Heart right ventricle (tissue), 16 donors: ENCODE results near the gene ABCA8. TPM values are rescaled to one million over a fixed set of nuclear protein-coding genes. Genes with fewer than 3 reads are reported as not detected.

Source experiments
- ATAC-seq, 8 donors: fragments of 200-7000 bp; cut with Tn5 transposase; one replicate each; pipeline ENCODE4 v1.9.1; 2020; ENCODE audit warnings: mild to moderate bottlenecking in 8 of 8, moderate library complexity in 8 of 8, moderate number of reproducible peaks in 1 of 8
- DNase-seq, 2 donors: peaks; one replicate each; pipeline ENCODE4 v3.0.0-alpha.2; 2020
- H3K27ac ChIP-seq, 10 donors: fragments of 200-600 bp; sonication (generic) in 2 of 10; one replicate each; pipeline versions ENCODE4 v1.5.0 to v1.8.0; 2020 to 2022; ENCODE audit warnings: mild to moderate bottlenecking in 3 of 10
- H3K27me3 ChIP-seq, 7 donors: fragments of 200-600 bp; one replicate each; pipeline ENCODE4 v1.8.0; 2021 to 2022; ENCODE audit warnings: mild to moderate bottlenecking in 2 of 7
- H3K36me3 ChIP-seq, 9 donors: fragments of 200-600 bp; sonication (generic) in 1 of 9; one replicate each; pipeline versions ENCODE4 v1.5.0 to v1.8.0; 2020 to 2022; ENCODE audit warnings: mild to moderate bottlenecking in 2 of 9
- H3K4me1 ChIP-seq, 9 donors: fragments of 200-600 bp; sonication (generic) in 1 of 9; one replicate each; pipeline versions ENCODE4 v1.5.0 to v1.8.0; 2020 to 2022; ENCODE audit warnings: mild to moderate bottlenecking in 4 of 9
- H3K4me3 ChIP-seq, 10 donors: fragments of 200-600 bp; sonication (generic) in 2 of 10; one replicate each; pipeline versions ENCODE4 v1.5.0 to v1.8.0; 2020 to 2022; ENCODE audit warnings: mild to moderate bottlenecking in 7 of 10, moderate library complexity in 2 of 10
- H3K9me3 ChIP-seq, 11 donors: fragments of 200-600 bp in 10 of 11; sonication (generic) in 2 of 11; one replicate each; pipeline versions ENCODE4 v1.5.0 to v1.8.0; 2013 to 2022; ENCODE audit warnings: mild to moderate bottlenecking in 2 of 11, control low read depth in 1 of 11, moderate library complexity in 1 of 11
- CTCF ChIP-seq, 9 donors: fragments of 200-600 bp; sonication (generic) in 2 of 9; IDR thresholded peaks; one replicate each; pipeline versions ENCODE4 v1.5.0 to v1.8.0; 2021 to 2022; ENCODE audit warnings: antibody characterized with exemption in 9 of 9, mild to moderate bottlenecking in 5 of 9, moderate library complexity in 1 of 9
- WGBS, 2 donors: extraction: QIAGEN DNeasy Blood & Tissue Kit; methylation state at CpG; one replicate each; pipeline ENCODE4 v1.1.7; 2013; ENCODE audit warnings: inconsistent platforms in 1 of 2; 5-methylcytosine and 5-hydroxymethylcytosine counted together
- intact Hi-C, 10 donors: fragments of 100-400 bp; cut with DNase I; formaldehyde crosslinking; loops; one replicate each; pipeline versions ENCODE4 v1.11.1 to v1.14.2; 2022
- polyA plus RNA-seq, 2 donors: library from polyadenylated mRNA; stranded (reverse); fragments of 200-250 nt; gene quantifications; one replicate each; pipeline ENCODE4 v1.2.3, GENCODE V29; 2013
- total RNA-seq, 10 donors: library from RNA; stranded (reverse); fragmentation: NEBNext Ultra II Directional in 3 of 10; extraction: Animal tissue kit (Norgen Biotek cat#: 25700) in 3 of 10; gene quantifications; one replicate each; pipeline versions ENCODE4 v1.2.1 to v1.2.4, GENCODE V29; 2021 to 2023
- donor health status: Arrhythmogenic right ventricular cardiomyopathy.
- donor health status: ischemic (EF 13 %, LVEDD 7.1; RV severe dilation, severe dysfunction).
- donor health status: healthy with polysubstance abuse.
- donor health status: DM: no; HTN: yes; CAD: no.
- donor health status: DM: no; HTN: no; CAD: no.
- donor health status: ischemic (EF 25% LVEDD 6.9; RV normal size, moderate dysfunction).
- donor health status: ischemic (EF 25% LVEDD 5.7; RV mildly dilated, moderate dysfunction).
- donor health status: healthy.
- donor health status: DM: yes; HTN: yes; CAD: no.
- donor health status: Ischemic cardiomyopathy.
- donor health status: ischemic (EF 35%, LVEDD 5.7; RV mildly dilated, moderate dysfunction).
- donor health status: nonischemic (EF 11% LVEDD 7.7; RV severe dilation, severe dysfunction).
- donor health status: DM: yes; HTN: yes; CAD: no.
- donor health status: PGD.
- donor health status: ischemic (EF 29% LVEDD 5.4; RV normal size, mild dysfunction).
- donor health status: nonischemic (EF 23%, LVEDD 6.1; RV moderate dilation, normal function).

Gene ABCA8
- total and polyA plus RNA-seq, 12 donors = 10.1 to 93.0 (median 35.7) TPM

- Histone ChIP-seq H3K27me3 (no peaks in the 10 kb centered on the region), H3K27ac (peak overlapping the region in 3 of 10 donors; percentile 8 to 27 (median 18)), H3K9me3 (no peaks in the 10 kb centered on the region), H3K36me3 (peaks cover 0 to 87% (median 13%) of the 10 kb centered on the region in 9 donors), H3K4me1 (peaks cover 0 to 33% (median 12%) of the 10 kb centered on the region in 9 donors), H3K4me3 (no peak overlapping the region)
- intact Hi-C loops = loop anchor here in 2 of 10 donors (5.0 to 10.0 kb wide), 2 partner anchors 39 to 122 kb away; no protein-coding TSS in a partner anchor
- peak in 5 of 9 donors; percentile 34 to 48 (median 40) for TF ChIP-seq CTCF (IDR thresholded peaks at IDR 0.05)
- 63 to 75% methylated on average over 3 of the region's 3 CpGs for WGBS, 2 donors
- no peak for DNase-seq
- no peak for ATAC-seq
Measured at GRCh38 chr17:68906638-68907037, 48.6 kb downstream of the ABCA8 start.

GRCh38 chr17:68903286-68903685 lies 51.9 kb downstream of the ABCA8 start:
- H3K9me3 ChIP-seq = peaks cover 0 to 3% (median 0%) of the 10 kb centered on the region in 11 donors
- peaks cover 0 to 2% (median 0%) of the 10 kb centered on the region in 9 donors for H3K4me1 ChIP-seq
- WGBS, 2 donors = 78 to 80% methylated on average over 8 of the region's 8 CpGs
- peaks cover 0 to 87% (median 15%) of the 10 kb centered on the region in 9 donors for H3K36me3 ChIP-seq
- H3K27ac ChIP-seq = no peak overlapping the region
- ATAC-seq (no peak), DNase-seq (no peak)
- no peaks in the 10 kb centered on the region for H3K27me3 ChIP-seq
- intact Hi-C loops = loop anchor here in 1 of 10 donors (10.0 kb wide), 1 partner anchor 118 kb away; no protein-coding TSS in a partner anchor
- no peak for TF ChIP-seq CTCF (IDR thresholded peaks at IDR 0.05)
- no peak overlapping the region for H3K4me3 ChIP-seq

- peaks cover 0 to 20% (median 7%) of the 10 kb centered on the region in 11 donors for H3K9me3 ChIP-seq
- no peak for TF ChIP-seq CTCF (IDR thresholded peaks at IDR 0.05)
- H3K36me3 ChIP-seq = peaks cover 0 to 86% (median 34%) of the 10 kb centered on the region in 9 donors
- H3K4me1 ChIP-seq = no peaks in the 10 kb centered on the region
- DNase-seq (no peak), ATAC-seq (no peak)
- intact Hi-C loops = no loop called here
- no peaks in the 10 kb centered on the region for H3K27me3 ChIP-seq
- no peak overlapping the region for H3K27ac ChIP-seq
- no peak overlapping the region for H3K4me3 ChIP-seq
Measured at GRCh38 chr17:68897557-68897956, 57.6 kb downstream of the ABCA8 start.

GRCh38 chr17:68892658-68893057 lies 62.5 kb downstream of the ABCA8 start:
- Histone ChIP-seq H3K4me3 (no peak overlapping the region), H3K4me1 (no peaks in the 10 kb centered on the region), H3K36me3 (peaks cover 0 to 88% (median 18%) of the 10 kb centered on the region in 9 donors), H3K9me3 (peaks cover 0 to 11% (median 3%) of the 10 kb centered on the region in 11 donors), H3K27me3 (no peaks in the 10 kb centered on the region), H3K27ac (no peak overlapping the region)
- intact Hi-C loops = no loop called here
- TF ChIP-seq CTCF (IDR thresholded peaks at IDR 0.05) = no peak
- DNase-seq (no peak), ATAC-seq (no peak)
- 70 to 72% methylated on average over 5 of the region's 5 CpGs for WGBS, 2 donors
